ENCODE results near the gene CBARP. TPM values are rescaled to one million over a fixed set of nuclear protein-coding genes. Genes with fewer than 3 reads are reported as not detected.

The CBARP gene
- total and polyA plus RNA-seq, 2 of the 13 experiments (the other 11 are each of a cell fraction or from before 2014, with no cell fraction given), result 1.2 to 1.4 TPM

GRCh38 chr19:1262623-1263123 lies 24.9 kb upstream of the CBARP start (continued):
- TF ChIP-seq ZNF691 (CRISPR knock-in tag; IDR thresholded peaks at IDR 0.05; ENCODE audit: borderline replicate concordance, low read depth), result peak; percentile 51; the same call in 1 of the 2 replicates
- TF ChIP-seq KLF13 (CRISPR knock-in tag; IDR thresholded peaks at IDR 0.05), result no peak
- TF ChIP-seq IRF2 (CRISPR knock-in tag; IDR thresholded peaks at IDR 0.05), result no peak
- TF ChIP-seq ZNF710 (CRISPR knock-in tag; IDR thresholded peaks at IDR 0.05; ENCODE audit: borderline replicate concordance), result peak; percentile 35; the same call in 1 of the 2 replicates
- TF ChIP-seq RARA (CRISPR knock-in tag; IDR thresholded peaks at IDR 0.05), result peak; percentile 40; the same call in 1 of the 2 replicates
- no peak for TF ChIP-seq GTF3A (CRISPR knock-in tag; conservative IDR thresholded peaks at IDR 0.05)
- TF ChIP-seq TBL1XR1 (IDR thresholded peaks at IDR 0.05; ENCODE audit: borderline replicate concordance, low read length, partially characterized antibody), result no peak
- TF ChIP-seq TEAD3 (CRISPR knock-in tag; optimal IDR thresholded peaks at IDR 0.05; ENCODE audit: borderline replicate concordance), result peak; percentile 84
- no peak for TF ChIP-seq ZNF563 (CRISPR knock-in tag; IDR thresholded peaks at IDR 0.05)
- no peak for TF ChIP-seq CCAR2 (optimal IDR thresholded peaks at IDR 0.05; ENCODE audit: low read depth, low read length)
- no peak for TF ChIP-seq ZBTB42 (CRISPR knock-in tag; IDR thresholded peaks at IDR 0.05)
- no peak for TF ChIP-seq ZNF160 (CRISPR knock-in tag; IDR thresholded peaks at IDR 0.05)
- 0 out of 2 replicates have a peak, but pooled peaks have one; percentile 4 for TF ChIP-seq SP4 (CRISPR knock-in tag; IDR thresholded peaks at IDR 0.05)
- TF ChIP-seq PBX2 (CRISPR knock-in tag; IDR thresholded peaks at IDR 0.05), result no peak
- TF ChIP-seq FOSL2 (CRISPR knock-in tag; IDR thresholded peaks at IDR 0.05), result 0 out of 2 replicates have a peak, but pooled peaks have one; percentile 24
- no peak for TF ChIP-seq ZNF326 (CRISPR knock-in tag; IDR thresholded peaks at IDR 0.05; ENCODE audit: borderline replicate concordance)
- TF ChIP-seq PATZ1 (CRISPR knock-in tag; IDR thresholded peaks at IDR 0.05), result peak; percentile 93
